A673 (cell line): Measurements from ENCODE around the gene PDGFD. TPM values are rescaled to one million over a fixed set of nuclear protein-coding genes. Genes with fewer than 3 reads are reported as not detected.

ENCODE experiments used
- BruUV-seq: library from RNA; stranded (reverse); fragments of 400-500 nt; replicated peaks from 2 replicates; lab custom pipeline; 2021; lab: Mats Ljungman, UMichigan
- CTCF ChIA-PET: fragments of 300-600 bp; sonication (Branson Sonifier 250); formaldehyde crosslinking; loops from one replicate; lab custom pipeline; 2022; ENCODE audit warnings: antibody characterized with exemption; lab: Charles Lee
- POLR2A ChIA-PET: fragments of 300-600 bp; sonication (Branson Sonifier 250); formaldehyde crosslinking; loops from one replicate; lab custom pipeline; 2022; ENCODE audit warnings: antibody characterized with exemption; ENCODE audit not compliant: low non-redundant PET; lab: Charles Lee
- DNase-seq: peaks from one replicate; pipeline ENCODE4 v3.0.0-alpha.2; 2015; ENCODE audit warnings: low spot score
- H3K27ac ChIP-seq: fragments of 200-600 bp; sonication (generic); 2 replicates; pipeline ENCODE4 v1.5.1; 2016; ENCODE audit warnings: mixed run types, low read depth, mild to moderate bottlenecking, mixed read lengths, antibody characterized with exemption, low read length; ENCODE audit not compliant: poor library complexity, severe bottlenecking
- H3K27me3 ChIP-seq: fragments of 200-600 bp; sonication (generic); replicated peaks from 2 replicates; pipeline ENCODE4 v1.6.1; 2017; ENCODE audit warnings: mixed run types, low read depth, mild to moderate bottlenecking, mixed read lengths, antibody characterized with exemption, low read length; ENCODE audit not compliant: insufficient read depth, poor library complexity
- H3K36me3 ChIP-seq: fragments of 200-600 bp; sonication (generic); 2 replicates; pipeline ENCODE4 v1.6.1; 2016; ENCODE audit warnings: mixed run types, mild to moderate bottlenecking, mixed read lengths, antibody characterized with exemption, low read length; ENCODE audit not compliant: insufficient read depth, poor library complexity, severe bottlenecking
- H3K4me1 ChIP-seq: fragments of 200-600 bp; sonication (generic); 2 replicates; pipeline ENCODE4 v1.6.1; 2017; ENCODE audit warnings: mixed run types, mild to moderate bottlenecking, mixed read lengths, antibody characterized with exemption, low read length; ENCODE audit not compliant: insufficient read depth, poor library complexity, severe bottlenecking
- H3K4me3 ChIP-seq: fragments of 200-600 bp; sonication (generic); 2 replicates; pipeline ENCODE4 v1.5.1; 2016; ENCODE audit warnings: low read depth, mixed run types, mild to moderate bottlenecking, mixed read lengths, low read length; ENCODE audit not compliant: poor library complexity, severe bottlenecking
- H3K9me3 ChIP-seq: fragments of 200-600 bp; sonication (generic); 2 replicates; pipeline ENCODE4 v1.6.1; 2016; ENCODE audit warnings: mixed run types, low read depth, mild to moderate bottlenecking, mixed read lengths, antibody characterized with exemption, low read length; ENCODE audit not compliant: poor library complexity, severe bottlenecking
- CTCF ChIP-seq: fragments of 300-800, 200-600 bp; sonication (generic); conservative IDR thresholded peaks from 2 replicates; pipeline ENCODE4 v1.5.1; 2017; ENCODE audit warnings: low read depth, mild to moderate bottlenecking, antibody characterized with exemption, low read length, moderate library complexity, mixed read lengths
- EZH2 ChIP-seq: fragments of 200-600 bp; sonication (generic); IDR thresholded peaks from 2 replicates; pipeline ENCODE4 v1.6.1; 2017; ENCODE audit warnings: borderline replicate concordance, low read depth, mild to moderate bottlenecking, mixed read lengths, antibody characterized with exemption, low read length; ENCODE audit not compliant: poor library complexity, severe bottlenecking
- intact Hi-C: fragments of 100-400 bp; cut with micrococcal nuclease; formaldehyde crosslinking; loops from one replicate; pipeline ENCODE4 v1.10.0; 2022; ENCODE audit not compliant: unreplicated experiment
- total RNA-seq: library from RNA; stranded (reverse); gene quantifications from 2 replicates; pipeline ENCODE4 v1.2.3, GENCODE V29; 2021

PDGFD gene
- total RNA-seq, 1 experiment from 2014 or later = 6.1 TPM

GRCh38 chr11:103901656-103902055 is 262.3 kb downstream of the PDGFD start:
- H3K4me1 ChIP-seq = peaks cover 5% of the 10 kb centered on the region
- BruUV-seq = no TSS peak
- DNase-seq = no peak
- CTCF ChIA-PET = no interaction called here
- H3K9me3 ChIP-seq = no peaks in the 10 kb centered on the region
- H3K27me3 ChIP-seq = no peaks in the 10 kb centered on the region
- H3K4me3 ChIP-seq = no peak overlapping the region
- POLR2A ChIA-PET = no interaction called here
- no peak for TF ChIP-seq CTCF
- TF ChIP-seq EZH2 = no peak
- H3K36me3 ChIP-seq = no peaks in the 10 kb centered on the region
- intact Hi-C loops = no loop called here
- H3K27ac ChIP-seq = no peak overlapping the region

GRCh38 chr11:103898577-103899336 is 265.2 kb downstream of the PDGFD start:
- CTCF ChIA-PET = no interaction called here
- H3K4me1 ChIP-seq = peaks cover 5% of the 10 kb centered on the region
- BruUV-seq = no TSS peak
- intact Hi-C loops = no loop called here
- TF ChIP-seq EZH2 (no peak), CTCF (no peak)
- H3K9me3 ChIP-seq = no peaks in the 10 kb centered on the region
- DNase-seq = no peak
- POLR2A ChIA-PET = no interaction called here
- H3K27ac ChIP-seq = no peak overlapping the region
- H3K4me3 ChIP-seq = no peak overlapping the region
- H3K27me3 ChIP-seq = no peaks in the 10 kb centered on the region
- H3K36me3 ChIP-seq = no peaks in the 10 kb centered on the region

- H3K27me3 ChIP-seq = no peaks in the 10 kb centered on the region
- ChIA-PET POLR2A (no interaction called here), CTCF (no interaction called here)
- H3K27ac ChIP-seq = no peak overlapping the region
- DNase-seq = no peak
- no peaks in the 10 kb centered on the region for H3K9me3 ChIP-seq
- no TSS peak for BruUV-seq
- no peaks in the 10 kb centered on the region for H3K36me3 ChIP-seq
- H3K4me1 ChIP-seq = peaks cover 5% of the 10 kb centered on the region
- H3K4me3 ChIP-seq = no peak overlapping the region
- intact Hi-C loops = no loop called here
- TF ChIP-seq EZH2 = no peak
- TF ChIP-seq CTCF = no peak
These were observed 265.9 kb downstream of the PDGFD start for GRCh38 chr11:103898065-103898464.
